ENCODE measurements around the gene CSN2. TPM values are rescaled to one million over a fixed set of nuclear protein-coding genes. Genes with fewer than 3 reads are reported as not detected.

The CSN2 gene
- total RNA-seq, 2 experiments from 2014 or later: not detected

DNA sequence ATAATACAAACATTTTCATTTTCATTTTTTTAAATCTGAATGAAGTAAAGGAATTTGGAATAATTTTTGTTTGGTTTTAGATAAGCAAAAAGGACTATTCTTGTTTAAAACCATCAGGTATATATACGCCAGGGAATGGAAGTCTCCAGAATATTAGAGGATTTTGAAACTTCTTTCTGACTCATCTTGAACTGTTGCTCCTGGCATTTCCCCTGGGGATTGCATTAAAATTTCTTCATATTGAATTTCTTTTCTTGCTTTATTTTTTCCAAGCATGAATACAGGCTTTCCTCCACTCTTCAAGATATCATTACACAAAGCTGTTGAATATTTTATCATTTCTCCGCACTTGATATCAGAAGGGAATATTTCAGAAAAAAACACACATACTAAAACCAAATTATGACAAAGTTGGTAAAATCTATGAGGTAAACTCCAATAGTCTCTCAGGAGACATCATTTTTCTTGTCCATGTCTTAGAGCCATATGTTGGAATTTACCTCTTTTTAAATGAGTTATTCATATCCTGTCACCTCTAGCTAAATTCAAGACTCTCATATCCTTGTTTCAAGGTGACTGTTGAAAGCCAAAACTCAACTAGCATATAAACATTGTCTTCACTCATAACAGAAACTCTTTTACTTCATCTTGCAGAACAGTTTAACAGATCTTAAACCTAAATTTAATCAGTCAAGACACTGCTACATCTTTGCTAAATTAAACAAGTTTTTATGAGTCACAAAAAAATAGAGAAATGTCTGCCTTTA lies 55.3 kb downstream of the CSN2 start:
- POLR2A ChIA-PET: no interaction called here

DNA sequence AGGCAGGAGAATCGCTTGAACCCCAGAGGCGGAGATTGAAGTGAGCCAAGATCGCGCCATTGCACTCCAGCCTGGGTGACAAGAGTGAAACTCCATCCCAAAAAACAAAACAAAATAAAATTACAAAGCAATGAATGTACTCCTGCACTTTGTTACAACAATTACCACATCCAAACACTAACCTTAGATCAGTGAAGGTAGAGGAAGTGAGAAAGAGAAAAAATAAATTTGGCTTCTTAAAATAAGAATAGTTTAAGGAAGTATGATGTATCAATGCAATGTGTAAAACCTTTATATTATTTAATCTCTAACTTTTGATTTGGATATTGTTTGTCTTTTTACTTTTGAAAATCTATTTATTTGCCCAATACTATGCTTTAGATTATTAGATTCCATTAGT lies 56.3 kb downstream of the CSN2 start:
- DNase-seq: no peak
- no peaks in the 10 kb centered on the region for H3K27me3 Mint-ChIP-seq
- ATAC-seq: no peak
- no peak overlapping the region for H3K27ac Mint-ChIP-seq
- H3K36me3 Mint-ChIP-seq (ENCODE audit: low read depth): no peaks in the 10 kb centered on the region
- no peaks in the 10 kb centered on the region for H3K9me3 Mint-ChIP-seq
- ChIA-PET CTCF (no interaction called here), POLR2A (no interaction called here)
- no peak for TF ChIP-seq CTCF (IDR thresholded peaks at IDR 0.05)
- no peak overlapping the region for H3K4me3 Mint-ChIP-seq
- intact Hi-C loops (cut with micrococcal nuclease): no loop called here
- H3K4me1 Mint-ChIP-seq (ENCODE audit: low read depth): no peaks in the 10 kb centered on the region

More for the DNA sequence above, 55.3 kb downstream of the CSN2 start:
- intact Hi-C loops (cut with micrococcal nuclease): no loop called here
- DNase-seq: no peak
- CTCF ChIA-PET: no interaction called here
- Mint-ChIP-seq H3K27me3 (no peaks in the 10 kb centered on the region), H3K27ac (no peak overlapping the region), H3K4me3 (no peak overlapping the region), H3K9me3 (no peaks in the 10 kb centered on the region), H3K4me1 (ENCODE audit: low read depth) (no peaks in the 10 kb centered on the region), H3K36me3 (ENCODE audit: low read depth) (no peaks in the 10 kb centered on the region)
- no peak for TF ChIP-seq CTCF (IDR thresholded peaks at IDR 0.05)
- no peak for ATAC-seq

DNA sequence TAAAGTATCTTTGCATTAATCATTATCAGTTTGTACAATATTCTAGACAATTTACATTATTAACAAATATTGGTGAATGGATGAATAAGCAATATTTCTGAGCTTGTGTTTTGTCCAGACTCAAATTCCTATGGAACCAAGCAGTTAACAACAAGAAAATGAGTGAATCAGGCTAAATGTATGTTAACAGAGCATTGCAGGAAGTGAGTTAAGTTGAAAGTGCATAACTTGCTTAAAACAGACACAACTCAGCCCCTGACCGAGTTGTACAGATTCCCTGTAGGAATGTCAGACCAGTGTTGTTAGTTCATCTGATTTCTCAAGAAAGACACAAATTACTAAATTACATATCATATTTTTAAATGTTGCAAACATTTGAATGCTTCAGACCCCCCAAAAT lies 58.4 kb downstream of the CSN2 start:
- Mint-ChIP-seq H3K4me3 (no peak overlapping the region), H3K9me3 (no peaks in the 10 kb centered on the region), H3K27ac (no peak overlapping the region), H3K4me1 (ENCODE audit: low read depth) (no peaks in the 10 kb centered on the region), H3K36me3 (ENCODE audit: low read depth) (no peaks in the 10 kb centered on the region), H3K27me3 (peaks cover 2% of the 10 kb centered on the region)
- ATAC-seq: no peak
- DNase-seq: no peak
- intact Hi-C loops (cut with micrococcal nuclease): no loop called here
- ChIA-PET POLR2A (no interaction called here), CTCF (no interaction called here)
- no peak for TF ChIP-seq CTCF (IDR thresholded peaks at IDR 0.05)

Other genes with a start within 250 kb of the CSN2 start
- 1 to 10 TPM; 1.1 to 2.2 TPM for gene SULT1B1, start 205.1 kb downstream of the CSN2 start, total RNA-seq
- not detected for gene SULT1E1, start 105.6 kb downstream of the CSN2 start, total RNA-seq
- not detected for gene CSN1S1, start 34.7 kb downstream of the CSN2 start, total RNA-seq
- not detected for gene STATH, start 30.2 kb upstream of the CSN2 start, total RNA-seq
- gene HTN3, start 62.7 kb upstream of the CSN2 start, total RNA-seq: not detected
- gene HTN1, start 84.7 kb upstream of the CSN2 start, total RNA-seq: not detected
- not detected for gene PRR27, start 188.5 kb upstream of the CSN2 start, total RNA-seq
- not detected for gene ODAM, start 230.0 kb upstream of the CSN2 start, total RNA-seq

All from activated CD8-positive, alpha-beta T cell treated with anti-CD3 and anti-CD28 coated beads for 36 hours (primary cell).